IMR-90 (cell line): ENCODE data around the gene TMEM158. TPM values are rescaled to one million over a fixed set of nuclear protein-coding genes. Genes with fewer than 3 reads are reported as not detected.

Source experiments
- ATAC-seq: fragments of 200-7000 bp; cut with Tn5 transposase; 2 replicates; pipeline ENCODE4 v1.9.1; 2020; ENCODE audit warnings: low read depth, mild to moderate bottlenecking, moderate library complexity
- BruUV-seq: library from RNA; stranded (reverse); fragments of 400-500 nt; replicated peaks from 2 replicates; lab custom pipeline; 2021; lab: Mats Ljungman, UMichigan
- CTCF ChIA-PET: fragments of 300-600 bp; formaldehyde crosslinking; extraction: SDS; loops from one replicate; lab custom pipeline; 2021; ENCODE audit warnings: antibody characterized with exemption; lab: Yijun Ruan, JAX
- POLR2A ChIA-PET: fragments of 300-600 bp; sonication (Branson Sonifier 250); formaldehyde crosslinking; loops from one replicate; lab custom pipeline; 2022; ENCODE audit warnings: antibody characterized with exemption; ENCODE audit not compliant: unreplicated experiment; lab: Charles Lee
- DNase-seq: peaks from one replicate; pipeline ENCODE4 v3.0.0; 2013
- H2AFZ ChIP-seq: replicated peaks from 2 replicates; pipeline ENCODE3; 2013; ENCODE audit warnings: low read length, mild to moderate bottlenecking; ENCODE audit not compliant: poor library complexity
- H2AK5ac ChIP-seq: 2 replicates; pipeline ENCODE4 v1.6.1; 2013; ENCODE audit warnings: low read depth, low read length, inconsistent platforms
- H2AK9ac ChIP-seq: replicated peaks from 2 replicates; pipeline ENCODE3; 2013; ENCODE audit warnings: mild to moderate bottlenecking, low read depth, low read length, moderate library complexity; ENCODE audit not compliant: poor library complexity
- H2BK120ac ChIP-seq: 2 replicates; pipeline ENCODE4 v1.6.1; 2013; ENCODE audit warnings: low read depth, low read length, inconsistent platforms
- H2BK15ac ChIP-seq: 3 replicates; pipeline ENCODE4 v1.6.1; 2013; ENCODE audit warnings: low read depth, low read length, inconsistent platforms
- H2BK20ac ChIP-seq: 2 replicates; pipeline ENCODE4 v1.6.1; 2013; ENCODE audit warnings: low read depth, mild to moderate bottlenecking, inconsistent platforms, low read length, moderate library complexity
- H2BK5ac ChIP-seq: 2 replicates; pipeline ENCODE4 v1.6.1; 2013; ENCODE audit warnings: mild to moderate bottlenecking, low read depth, low read length, inconsistent platforms; ENCODE audit not compliant: poor library complexity, severe bottlenecking
- H3K14ac ChIP-seq: replicated peaks from 2 replicates; pipeline ENCODE4 v1.6.1; 2013; ENCODE audit warnings: low read depth, low read length, inconsistent platforms
- H3K18ac ChIP-seq: 2 replicates; pipeline ENCODE4 v1.6.1; 2013; ENCODE audit warnings: low read depth, low read length, control low read depth
- H3K23ac ChIP-seq: 2 replicates; pipeline ENCODE4 v1.6.1; 2013; ENCODE audit warnings: low read depth, low read length, inconsistent platforms
- H3K27ac ChIP-seq: 2 replicates; pipeline ENCODE4 v1.5.1; 2013; ENCODE audit warnings: mild to moderate bottlenecking, control low read depth, low read length; ENCODE audit not compliant: insufficient read depth
- H3K27me3 ChIP-seq: 2 replicates; pipeline ENCODE4 v1.6.1; 2013; ENCODE audit warnings: low read length; ENCODE audit not compliant: control insufficient read depth, insufficient read depth
- H3K36me3 ChIP-seq: 2 replicates; pipeline ENCODE4 v1.6.1; 2013; ENCODE audit warnings: low read length, mixed read lengths; ENCODE audit not compliant: control insufficient read depth, insufficient read depth
- H3K4ac ChIP-seq: 2 replicates; pipeline ENCODE4 v1.6.1; 2013; ENCODE audit warnings: low read depth, low read length, inconsistent platforms
- H3K4me1 ChIP-seq: 2 replicates; pipeline ENCODE4 v1.6.1; 2013; ENCODE audit warnings: low read length, mixed read lengths; ENCODE audit not compliant: control insufficient read depth, insufficient read depth
- H3K4me2 ChIP-seq: 2 replicates; pipeline ENCODE4 v1.6.1; 2013; ENCODE audit warnings: low read depth, mild to moderate bottlenecking, control low read depth, low read length, moderate library complexity
- H3K4me3 ChIP-seq: 2 replicates; pipeline ENCODE4 v1.5.1; 2013; ENCODE audit warnings: low read depth, mild to moderate bottlenecking, control low read depth, low read length, moderate library complexity; ENCODE audit not compliant: insufficient read depth
- H3K56ac ChIP-seq: 2 replicates; pipeline ENCODE4 v1.6.1; 2013; ENCODE audit warnings: low read length, inconsistent platforms; ENCODE audit not compliant: insufficient read depth; ENCODE audit errors: extremely low read depth
- H3K79me1 ChIP-seq, 2 experiments: 2 replicates each; pipeline ENCODE4 v1.6.1; 2013; ENCODE audit warnings: low read length in 2 of 2, inconsistent platforms in 1 of 2, low read depth in 1 of 2
- H3K9ac ChIP-seq: 2 replicates; pipeline ENCODE4 v1.6.1; 2013; ENCODE audit warnings: low read depth, low read length, control low read depth
- H3K9me1 ChIP-seq: 2 replicates; pipeline ENCODE4 v1.6.1; 2013; ENCODE audit warnings: low read length, inconsistent platforms; ENCODE audit not compliant: insufficient read depth
- H3K9me3 ChIP-seq: 2 replicates; pipeline ENCODE4 v1.6.1; 2013; ENCODE audit warnings: low read length; ENCODE audit not compliant: control insufficient read depth, insufficient read depth
- H4K20me1 ChIP-seq: 2 replicates; pipeline ENCODE4 v1.6.1; 2013; ENCODE audit warnings: low read length, inconsistent platforms; ENCODE audit not compliant: insufficient read depth
- H4K5ac ChIP-seq: 2 replicates; pipeline ENCODE4 v1.6.1; 2013; ENCODE audit warnings: mild to moderate bottlenecking, low read depth, low read length, control low read depth
- H4K8ac ChIP-seq, 2 experiments: 2 replicates each; pipeline ENCODE4 v1.6.1; 2013; ENCODE audit warnings: low read depth in 2 of 2, low read length in 2 of 2, control low read depth in 1 of 2, inconsistent platforms in 1 of 2
- H4K91ac ChIP-seq: 2 replicates; pipeline ENCODE4 v1.6.1; 2013; ENCODE audit warnings: low read depth, low read length, inconsistent platforms; ENCODE audit not compliant: insufficient read depth
- BHLHE40 ChIP-seq: fragments of 150-350 bp; IDR thresholded peaks from 2 replicates; pipeline ENCODE4 v1.6.1; 2016; ENCODE audit warnings: mild to moderate bottlenecking, low read depth, low read length
- CEBPB ChIP-seq: IDR thresholded peaks from 2 replicates; pipeline ENCODE4 v1.6.1; 2012; ENCODE audit warnings: low read depth, low read length, improper control_type of control experiment
- CHD1 ChIP-seq: IDR thresholded peaks from 2 replicates; pipeline ENCODE4 v1.6.1; 2012; ENCODE audit warnings: low read depth, low read length, improper control_type of control experiment
- FOS ChIP-seq: fragments of 150-350 bp; IDR thresholded peaks from 2 replicates; pipeline ENCODE4 v1.6.1; 2016; ENCODE audit warnings: low read depth, low read length
- MAFK ChIP-seq: IDR thresholded peaks from 2 replicates; pipeline ENCODE4 v1.6.1; 2012; ENCODE audit warnings: low read depth, low read length, improper control_type of control experiment
- MAZ ChIP-seq: IDR thresholded peaks from 2 replicates; pipeline ENCODE4 v1.6.1; 2012; ENCODE audit warnings: low read depth, mild to moderate bottlenecking, low read length, improper control_type of control experiment, moderate library complexity, borderline replicate concordance
- MXI1 ChIP-seq: IDR thresholded peaks from 2 replicates; pipeline ENCODE4 v1.6.1; 2012; ENCODE audit warnings: low read depth, mild to moderate bottlenecking, low read length, moderate library complexity, borderline replicate concordance
- NFE2L2 ChIP-seq: fragments of 150-350 bp; IDR thresholded peaks from 2 replicates; pipeline ENCODE4 v1.6.1; 2016; ENCODE audit warnings: low read depth, mild to moderate bottlenecking, low read length
- POLR2A ChIP-seq: IDR thresholded peaks from 2 replicates; pipeline ENCODE4 v1.6.1; 2012; ENCODE audit warnings: mild to moderate bottlenecking, low read depth, low read length
- RAD21 ChIP-seq: IDR thresholded peaks from 2 replicates; pipeline ENCODE4 v1.6.1; 2012; ENCODE audit warnings: low read length, improper control_type of control experiment
- RCOR1 ChIP-seq: IDR thresholded peaks from 2 replicates; pipeline ENCODE4 v1.6.1; 2012; ENCODE audit warnings: mild to moderate bottlenecking, low read length, improper control_type of control experiment; ENCODE audit not compliant: insufficient replicate concordance
- RFX5 ChIP-seq: IDR thresholded peaks from 2 replicates; pipeline ENCODE4 v1.8.0; 2012; ENCODE audit warnings: low read depth, mild to moderate bottlenecking, low read length, moderate library complexity
- SMC3 ChIP-seq: fragments of 150-350 bp; IDR thresholded peaks from 2 replicates; pipeline ENCODE4 v1.6.1; 2016; ENCODE audit warnings: low read depth, mild to moderate bottlenecking, antibody characterized with exemption, low read length, moderate library complexity
- WGBS, 2 experiments: methylation state at CpG; one replicate each; pipeline versions ENCODE4 v1.1.5 to v1.1.7; 2013; ENCODE audit warnings: missing lambda C conversion rate in 2 of 2; ENCODE audit not compliant: insufficient read length in 1 of 2; ENCODE audit errors: extremely low coverage in 2 of 2; 5-methylcytosine and 5-hydroxymethylcytosine counted together
- dilution Hi-C: fragments of 300-500 bp; cut with HindIII; formaldehyde crosslinking; loops from one replicate; pipeline ENCODE4 v1.14.3; 2018; ENCODE audit warnings: low sequenced_read_pairs; ENCODE audit not compliant: unreplicated experiment
- in situ Hi-C: fragments of 300-500 bp; cut with MboI; formaldehyde crosslinking; loops from 3 replicates; pipeline ENCODE4 v1.14.3; 2019; ENCODE audit warnings: low sequenced_read_pairs, inconsistent platforms, mixed read lengths
- intact Hi-C: fragments of 100-400 bp; cut with micrococcal nuclease; formaldehyde crosslinking; loops from 2 replicates; pipeline ENCODE4 v1.10.0; 2022
- polyA plus RNA-seq, 3 experiments: library from polyadenylated mRNA; depleted of rRNA; stranded (reverse); fragments of >200 nt; gene quantifications; 2 replicates each; pipeline ENCODE4 v1.2.3, GENCODE V29; 2012; ENCODE audit warnings: low replicate concordance in 1 of 3
- total RNA-seq: library from RNA; depleted of rRNA; stranded (reverse); fragments of >200 nt; gene quantifications from 2 replicates; pipeline ENCODE4 v1.2.3, GENCODE V29; 2012
- TF ChIP-seq, protein P1 (sequence below): conservative IDR thresholded peaks from 2 replicates; pipeline ENCODE4 v1.5.1; 2012; ENCODE audit warnings: mild to moderate bottlenecking, low read depth, low read length, improper control_type of control experiment
- TF ChIP-seq, protein P2 (sequence below): fragments of 150-350 bp; IDR thresholded peaks from 2 replicates; pipeline ENCODE4 v1.6.1; 2017; ENCODE audit warnings: mild to moderate bottlenecking, antibody characterized with exemption, low read length, low read depth
- TF ChIP-seq, protein P3 (sequence below): fragments of 150-350 bp; IDR thresholded peaks from 2 replicates; pipeline ENCODE4 v1.6.1; 2016; ENCODE audit warnings: low read depth, mild to moderate bottlenecking, low read length, moderate library complexity, borderline replicate concordance

Gene TMEM158
- total and polyA plus RNA-seq, 2 of the 4 experiments (the other 2 are of a cell fraction) = 1.6 to 16.4 TPM

DNA sequence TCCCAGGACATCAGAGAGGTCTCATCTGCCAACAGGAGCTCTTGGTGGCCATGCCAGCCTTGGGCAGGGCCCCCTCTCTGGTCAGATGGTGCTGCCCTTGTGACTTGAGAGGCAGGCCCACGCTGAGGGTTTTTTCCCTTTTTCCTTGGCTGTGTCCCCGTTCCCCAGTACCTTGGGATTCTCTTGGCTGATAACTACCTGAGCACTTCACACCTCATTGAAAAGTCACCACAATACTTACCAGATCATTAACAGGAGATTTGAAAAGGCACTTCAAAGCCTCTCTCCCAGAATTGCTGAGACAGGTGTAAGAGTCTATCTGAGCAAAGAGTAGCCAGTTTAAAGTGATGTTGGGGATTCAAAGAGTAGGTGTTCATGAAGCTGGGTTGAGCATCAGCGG lies 15.1 kb upstream of the TMEM158 start:
- ChIA-PET CTCF (no interaction called here), POLR2A (no interaction called here)
- Histone ChIP-seq H4K91ac (no peak overlapping the region), H3K4me1 (no peaks in the 10 kb centered on the region), H4K20me1 (no peaks in the 10 kb centered on the region), H4K8ac (no peak overlapping the region), H3K9me3 (peaks cover 3% of the 10 kb centered on the region; the same call in 1 of the 2 replicates), H4K5ac (no peak overlapping the region), H3K36me3 (no peaks in the 10 kb centered on the region), H3K14ac (no peak overlapping the region), H2BK20ac (no peak overlapping the region), H3K23ac (no peak overlapping the region), H3K27ac (no peak overlapping the region), H3K56ac (no peak overlapping the region), H2BK15ac (no peak overlapping the region), H2BK120ac (no peak overlapping the region), H3K4ac (no peak overlapping the region), H3K4me3 (no peak overlapping the region), H3K27me3 (peaks cover 2% of the 10 kb centered on the region; the same call in 1 of the 2 replicates), H2BK5ac (no peak overlapping the region), H3K4me2 (no peak overlapping the region), H2AK5ac (no peak overlapping the region), H3K79me1 (no peaks in the 10 kb centered on the region), H3K9me1 (no peaks in the 10 kb centered on the region; the same call in 1 of the 2 replicates), H2AFZ (no peak overlapping the region), H2AK9ac (no peak overlapping the region), H3K9ac (no peak overlapping the region), H3K18ac (no peak overlapping the region)
- in situ Hi-C loops = no loop called here
- no peak for TF ChIP-seq NFE2L2
- no peak for TF ChIP-seq SMC3
- TF ChIP-seq, protein P1, sequence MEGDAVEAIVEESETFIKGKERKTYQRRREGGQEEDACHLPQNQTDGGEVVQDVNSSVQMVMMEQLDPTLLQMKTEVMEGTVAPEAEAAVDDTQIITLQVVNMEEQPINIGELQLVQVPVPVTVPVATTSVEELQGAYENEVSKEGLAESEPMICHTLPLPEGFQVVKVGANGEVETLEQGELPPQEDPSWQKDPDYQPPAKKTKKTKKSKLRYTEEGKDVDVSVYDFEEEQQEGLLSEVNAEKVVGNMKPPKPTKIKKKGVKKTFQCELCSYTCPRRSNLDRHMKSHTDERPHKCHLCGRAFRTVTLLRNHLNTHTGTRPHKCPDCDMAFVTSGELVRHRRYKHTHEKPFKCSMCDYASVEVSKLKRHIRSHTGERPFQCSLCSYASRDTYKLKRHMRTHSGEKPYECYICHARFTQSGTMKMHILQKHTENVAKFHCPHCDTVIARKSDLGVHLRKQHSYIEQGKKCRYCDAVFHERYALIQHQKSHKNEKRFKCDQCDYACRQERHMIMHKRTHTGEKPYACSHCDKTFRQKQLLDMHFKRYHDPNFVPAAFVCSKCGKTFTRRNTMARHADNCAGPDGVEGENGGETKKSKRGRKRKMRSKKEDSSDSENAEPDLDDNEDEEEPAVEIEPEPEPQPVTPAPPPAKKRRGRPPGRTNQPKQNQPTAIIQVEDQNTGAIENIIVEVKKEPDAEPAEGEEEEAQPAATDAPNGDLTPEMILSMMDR = no peak
- no peak for TF ChIP-seq RCOR1
- no peak for TF ChIP-seq FOS
- TF ChIP-seq, protein P2, sequence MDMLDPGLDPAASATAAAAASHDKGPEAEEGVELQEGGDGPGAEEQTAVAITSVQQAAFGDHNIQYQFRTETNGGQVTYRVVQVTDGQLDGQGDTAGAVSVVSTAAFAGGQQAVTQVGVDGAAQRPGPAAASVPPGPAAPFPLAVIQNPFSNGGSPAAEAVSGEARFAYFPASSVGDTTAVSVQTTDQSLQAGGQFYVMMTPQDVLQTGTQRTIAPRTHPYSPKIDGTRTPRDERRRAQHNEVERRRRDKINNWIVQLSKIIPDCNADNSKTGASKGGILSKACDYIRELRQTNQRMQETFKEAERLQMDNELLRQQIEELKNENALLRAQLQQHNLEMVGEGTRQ = no peak
- no peak for TF ChIP-seq BHLHE40
- TF ChIP-seq CEBPB = no peak
- TF ChIP-seq RFX5 = no peak
- no peak for TF ChIP-seq MAZ
- no peak for TF ChIP-seq CHD1
- TF ChIP-seq POLR2A = no peak
- no peak for TF ChIP-seq MAFK
- TF ChIP-seq MXI1 = no peak
- TF ChIP-seq RAD21 = no peak
- TF ChIP-seq, protein P3, sequence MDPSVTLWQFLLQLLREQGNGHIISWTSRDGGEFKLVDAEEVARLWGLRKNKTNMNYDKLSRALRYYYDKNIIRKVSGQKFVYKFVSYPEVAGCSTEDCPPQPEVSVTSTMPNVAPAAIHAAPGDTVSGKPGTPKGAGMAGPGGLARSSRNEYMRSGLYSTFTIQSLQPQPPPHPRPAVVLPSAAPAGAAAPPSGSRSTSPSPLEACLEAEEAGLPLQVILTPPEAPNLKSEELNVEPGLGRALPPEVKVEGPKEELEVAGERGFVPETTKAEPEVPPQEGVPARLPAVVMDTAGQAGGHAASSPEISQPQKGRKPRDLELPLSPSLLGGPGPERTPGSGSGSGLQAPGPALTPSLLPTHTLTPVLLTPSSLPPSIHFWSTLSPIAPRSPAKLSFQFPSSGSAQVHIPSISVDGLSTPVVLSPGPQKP = no peak
- no peak for DNase-seq
- no peak for ATAC-seq
- no TSS peak for BruUV-seq
- intact Hi-C loops = no loop called here
- WGBS, 2 experiments = no CpG with 5 or more reads among the region's 3 CpGs
- dilution Hi-C loops = no loop called here
